Measurements from ENCODE around the gene SLC10A7.

GRCh38 chr4:146315184-146315583 is 206.6 kb downstream of the SLC10A7 start:
- no peak for TF ChIP-seq CTCF (conservative IDR thresholded peaks at IDR 0.05; ENCODE audit: low read depth, low read length)
- no peak for TF ChIP-seq EZH2 (IDR thresholded peaks at IDR 0.05; ENCODE audit: borderline replicate concordance, low read depth, low read length, poor library complexity, severe bottlenecking)
